HepG2 (cell line): ENCODE data around the gene ST6GALNAC2. TPM values are rescaled to one million over a fixed set of nuclear protein-coding genes. Genes with fewer than 3 reads are reported as not detected.

ENCODE experiments used
- ELF1 ChIP-seq: sonication (generic); formaldehyde crosslinking; IDR thresholded peaks from 2 replicates; pipeline ENCODE4 v1.4.0; 2020; ENCODE audit warnings: missing genetic modification reagents
- FOXA1 ChIP-seq, 2 experiments: fragments of 450-650 bp in 1 of 2; sonication (generic) in 1 of 2; formaldehyde crosslinking in 1 of 2; IDR thresholded peaks; 2 replicates each; pipeline versions ENCODE4 v1.4.0 to v1.6.1; 2016 to 2020; ENCODE audit warnings: missing genetic modification reagents in 1 of 2
- FOXA3 ChIP-seq: IDR thresholded peaks from 2 replicates; pipeline ENCODE4 v1.6.1; 2016; ENCODE audit warnings: missing genetic modification reagents, missing compliant biosample characterization
- KLF16 ChIP-seq, 2 experiments: sonication (generic) in 1 of 2; formaldehyde crosslinking in 1 of 2; IDR thresholded peaks; 2 replicates each; pipeline versions ENCODE4 v1.6.1 to v1.8.0; 2016 to 2023; ENCODE audit warnings: missing genetic modification reagents in 2 of 2, missing compliant biosample characterization in 1 of 2
- KLF6 ChIP-seq: IDR thresholded peaks from 2 replicates; pipeline ENCODE4 v1.8.0; 2016; ENCODE audit warnings: missing biosample characterization, missing genetic modification reagents
- MLX ChIP-seq: IDR thresholded peaks from 2 replicates; pipeline ENCODE4 v1.6.1; 2016
- MXD4 ChIP-seq: IDR thresholded peaks from 2 replicates; pipeline ENCODE4 v1.6.1; 2016; ENCODE audit warnings: mild to moderate bottlenecking, missing biosample characterization, missing genetic modification reagents
- NCOA2 ChIP-seq: sonication (generic); formaldehyde crosslinking; IDR thresholded peaks from 2 replicates; pipeline ENCODE4 v1.8.0; 2022; ENCODE audit warnings: inconsistent platforms
- SNAPC2 ChIP-seq: sonication (generic); formaldehyde crosslinking; IDR thresholded peaks from 2 replicates; pipeline ENCODE4 v1.8.1; 2022; ENCODE audit warnings: mild to moderate bottlenecking, missing genetic modification reagents
- THAP8 ChIP-seq: sonication (generic); formaldehyde crosslinking; IDR thresholded peaks from 2 replicates; pipeline ENCODE4 v1.5.1; 2020; ENCODE audit warnings: missing genetic modification reagents, mild to moderate bottlenecking, borderline replicate concordance
- TMF1 ChIP-seq: sonication (generic); formaldehyde crosslinking; IDR thresholded peaks from 2 replicates; pipeline ENCODE4 v1.8.1; 2022; ENCODE audit warnings: low read depth, missing genetic modification reagents
- TSC22D2 ChIP-seq: sonication (generic); formaldehyde crosslinking; IDR thresholded peaks from 2 replicates; pipeline ENCODE4 v1.5.1; 2020; ENCODE audit warnings: missing genetic modification reagents, mild to moderate bottlenecking, borderline replicate concordance
- ZBTB38 ChIP-seq: sonication (generic); formaldehyde crosslinking; IDR thresholded peaks from 2 replicates; pipeline ENCODE4 v1.5.1; 2020; ENCODE audit warnings: mild to moderate bottlenecking, missing genetic modification reagents
- ZBTB44 ChIP-seq: sonication (generic); formaldehyde crosslinking; IDR thresholded peaks from 2 replicates; pipeline ENCODE4 v1.4.0; 2020; ENCODE audit warnings: missing genetic modification reagents
- ZFP36L2 ChIP-seq: sonication (generic); formaldehyde crosslinking; IDR thresholded peaks from 2 replicates; pipeline ENCODE4 v1.4.0; 2020; ENCODE audit warnings: missing genetic modification reagents
- ZNF12 ChIP-seq: sonication (generic); formaldehyde crosslinking; IDR thresholded peaks from 2 replicates; pipeline ENCODE4 v1.5.0; 2020; ENCODE audit warnings: missing genetic modification reagents
- ZNF282 ChIP-seq: fragments of 450-650 bp; IDR thresholded peaks from 2 replicates; pipeline ENCODE4 v1.6.1; 2018; ENCODE audit not compliant: partially characterized antibody
- ZNF33B ChIP-seq: sonication (generic); formaldehyde crosslinking; IDR thresholded peaks from 2 replicates; pipeline ENCODE4 v1.5.1; 2020; ENCODE audit warnings: mild to moderate bottlenecking, missing genetic modification reagents
- ZNF484 ChIP-seq: sonication (generic); formaldehyde crosslinking; IDR thresholded peaks from 2 replicates; pipeline ENCODE4 v1.5.1; 2020; ENCODE audit warnings: mild to moderate bottlenecking, low read depth, missing genetic modification reagents, borderline replicate concordance
- ZNF557 ChIP-seq: sonication (generic); formaldehyde crosslinking; IDR thresholded peaks from 2 replicates; pipeline ENCODE4 v1.4.0; 2020; ENCODE audit warnings: missing genetic modification reagents
- ZNF790 ChIP-seq: sonication (generic); formaldehyde crosslinking; IDR thresholded peaks from 2 replicates; pipeline ENCODE4 v1.8.0; 2022; ENCODE audit warnings: missing genetic modification reagents, mild to moderate bottlenecking, borderline replicate concordance
- polyA plus RNA-seq, 8 experiments: library from polyadenylated mRNA; depleted of rRNA in 3 of 8; stranded (reverse) in 7 of 8; unstranded in 1 of 8; fragments of >200 nt; fragmentation: Illumina TruSeq in 4 of 8; extraction: Trizol in 4 of 8; gene quantifications; 2 replicates each; pipeline versions ENCODE4 v1.2.1 to v1.2.3, GENCODE V29; 2011 to 2016; ENCODE audit warnings: low read depth in 4 of 8, missing spikeins in 1 of 8, mixed read lengths in 1 of 8; ENCODE audit not compliant: insufficient read depth in 1 of 8
- total RNA-seq, 5 experiments: library from RNA; depleted of rRNA; stranded (reverse); fragments of >200 nt; fragmentation: Illumina TruSeq; extraction: Trizol; gene quantifications; 2 replicates each; pipeline ENCODE4 v1.2.3, GENCODE V29; 2016; ENCODE audit warnings: low read depth in 1 of 5
- TF ChIP-seq, protein P1 (sequence below): sonication (generic); formaldehyde crosslinking; IDR thresholded peaks from 2 replicates; pipeline ENCODE4 v1.4.0; 2020; ENCODE audit warnings: missing genetic modification reagents
- TF ChIP-seq, protein P2 (sequence below): IDR thresholded peaks from 2 replicates; pipeline ENCODE4 v1.6.1; 2016; ENCODE audit warnings: missing compliant biosample characterization, missing genetic modification reagents, borderline replicate concordance
- TF ChIP-seq, protein P3 (sequence below): sonication (generic); formaldehyde crosslinking; IDR thresholded peaks from 2 replicates; pipeline ENCODE4 v1.4.0; 2020; ENCODE audit warnings: mild to moderate bottlenecking, missing genetic modification reagents

The ST6GALNAC2 gene
- total and polyA plus RNA-seq, 2 of the 13 experiments (the other 11 are each of a cell fraction or from before 2014, with no cell fraction given) = 0.12 to 0.49 TPM

GRCh38 chr17:76527430-76528111 lies 58.1 kb downstream of the ST6GALNAC2 start (continued):
- TF ChIP-seq ZNF557 (CRISPR knock-in tag) = no peak
- TF ChIP-seq SNAPC2 (CRISPR knock-in tag) = no peak; the same call in 1 of the 2 replicates
- no peak for TF ChIP-seq MLX (CRISPR knock-in tag)
- TF ChIP-seq, protein P1, sequence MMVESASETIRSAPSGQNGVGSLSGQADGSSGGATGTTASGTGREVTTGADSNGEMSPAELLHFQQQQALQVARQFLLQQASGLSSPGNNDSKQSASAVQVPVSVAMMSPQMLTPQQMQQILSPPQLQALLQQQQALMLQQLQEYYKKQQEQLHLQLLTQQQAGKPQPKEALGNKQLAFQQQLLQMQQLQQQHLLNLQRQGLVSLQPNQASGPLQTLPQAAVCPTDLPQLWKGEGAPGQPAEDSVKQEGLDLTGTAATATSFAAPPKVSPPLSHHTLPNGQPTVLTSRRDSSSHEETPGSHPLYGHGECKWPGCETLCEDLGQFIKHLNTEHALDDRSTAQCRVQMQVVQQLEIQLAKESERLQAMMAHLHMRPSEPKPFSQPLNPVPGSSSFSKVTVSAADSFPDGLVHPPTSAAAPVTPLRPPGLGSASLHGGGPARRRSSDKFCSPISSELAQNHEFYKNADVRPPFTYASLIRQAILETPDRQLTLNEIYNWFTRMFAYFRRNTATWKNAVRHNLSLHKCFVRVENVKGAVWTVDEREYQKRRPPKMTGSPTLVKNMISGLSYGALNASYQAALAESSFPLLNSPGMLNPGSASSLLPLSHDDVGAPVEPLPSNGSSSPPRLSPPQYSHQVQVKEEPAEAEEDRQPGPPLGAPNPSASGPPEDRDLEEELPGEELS = peak; percentile 13; the same call in 1 of the 2 replicates
- TF ChIP-seq ZNF790 (CRISPR knock-in tag) = no peak
- TF ChIP-seq, protein P2, sequence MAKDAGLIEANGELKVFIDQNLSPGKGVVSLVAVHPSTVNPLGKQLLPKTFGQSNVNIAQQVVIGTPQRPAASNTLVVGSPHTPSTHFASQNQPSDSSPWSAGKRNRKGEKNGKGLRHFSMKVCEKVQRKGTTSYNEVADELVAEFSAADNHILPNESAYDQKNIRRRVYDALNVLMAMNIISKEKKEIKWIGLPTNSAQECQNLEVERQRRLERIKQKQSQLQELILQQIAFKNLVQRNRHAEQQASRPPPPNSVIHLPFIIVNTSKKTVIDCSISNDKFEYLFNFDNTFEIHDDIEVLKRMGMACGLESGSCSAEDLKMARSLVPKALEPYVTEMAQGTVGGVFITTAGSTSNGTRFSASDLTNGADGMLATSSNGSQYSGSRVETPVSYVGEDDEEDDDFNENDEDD (CRISPR knock-in tag) = no peak
- no peak for TF ChIP-seq ZFP36L2 (CRISPR knock-in tag)
- no peak for TF ChIP-seq TMF1
- TF ChIP-seq FOXA1 (IDR thresholded peaks at IDR 0.05) = no peak
- no peak for TF ChIP-seq FOXA1 (CRISPR knock-in tag; IDR thresholded peaks at IDR 0.05)
- no peak for TF ChIP-seq ZBTB44 (CRISPR knock-in tag)
- TF ChIP-seq ZNF12 (CRISPR knock-in tag) = no peak
- no peak; the same call in 1 of the 2 replicates for TF ChIP-seq TSC22D2
- TF ChIP-seq ELF1 (CRISPR knock-in tag) = no peak
- TF ChIP-seq MXD4 (CRISPR knock-in tag) = no peak
- TF ChIP-seq THAP8 (CRISPR knock-in tag) = no peak
- no peak for TF ChIP-seq ZNF484 (CRISPR knock-in tag)
- TF ChIP-seq KLF16 (CRISPR knock-in tag; IDR thresholded peaks at IDR 0.05) = no peak
- TF ChIP-seq, protein P3, sequence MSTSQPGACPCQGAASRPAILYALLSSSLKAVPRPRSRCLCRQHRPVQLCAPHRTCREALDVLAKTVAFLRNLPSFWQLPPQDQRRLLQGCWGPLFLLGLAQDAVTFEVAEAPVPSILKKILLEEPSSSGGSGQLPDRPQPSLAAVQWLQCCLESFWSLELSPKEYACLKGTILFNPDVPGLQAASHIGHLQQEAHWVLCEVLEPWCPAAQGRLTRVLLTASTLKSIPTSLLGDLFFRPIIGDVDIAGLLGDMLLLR (CRISPR knock-in tag) = no peak
- no peak for TF ChIP-seq KLF6 (CRISPR knock-in tag)
- 0 out of 2 replicates have a peak, but pooled peaks have one; percentile 19 for TF ChIP-seq NCOA2 (CRISPR knock-in tag)
- no peak for TF ChIP-seq ZBTB38 (CRISPR knock-in tag)
- TF ChIP-seq ZNF282 = no peak
- 0 out of 2 replicates have a peak, but pooled peaks have one; percentile 16 for TF ChIP-seq FOXA3 (CRISPR knock-in tag)
- TF ChIP-seq ZNF33B (CRISPR knock-in tag) = 0 out of 2 replicates have a peak, but pooled peaks have one; percentile 47
